Measurements from ENCODE around the gene IL16.
"Not testable (repeated sequence)": the region's sequence is repeated elsewhere in the genome, so short reads cannot be mapped to it uniquely, and the experiment has no call there.

The IL16 gene

GRCh38 chr15:81174792-81175327 is 21.8 kb upstream of the IL16 start:
- no peak for DNase-seq

DNA sequence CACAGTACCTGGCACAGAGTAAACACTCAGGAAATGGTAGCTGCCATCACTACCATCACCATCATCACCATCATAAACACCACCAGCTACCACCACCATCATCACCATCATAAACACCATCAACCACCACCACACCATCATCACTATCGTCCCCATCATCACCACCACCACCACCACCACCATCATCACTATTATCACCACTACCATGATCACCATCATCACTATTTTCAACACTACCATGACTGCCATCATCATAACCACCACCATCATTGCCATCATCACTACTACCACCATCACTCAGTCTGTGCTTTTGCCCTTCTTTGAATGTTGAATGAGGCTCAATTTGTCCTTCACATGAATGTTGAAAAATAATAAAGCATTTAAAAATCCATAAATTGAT is 21.2 kb upstream of the IL16 start:
- no peak for DNase-seq

DNA sequence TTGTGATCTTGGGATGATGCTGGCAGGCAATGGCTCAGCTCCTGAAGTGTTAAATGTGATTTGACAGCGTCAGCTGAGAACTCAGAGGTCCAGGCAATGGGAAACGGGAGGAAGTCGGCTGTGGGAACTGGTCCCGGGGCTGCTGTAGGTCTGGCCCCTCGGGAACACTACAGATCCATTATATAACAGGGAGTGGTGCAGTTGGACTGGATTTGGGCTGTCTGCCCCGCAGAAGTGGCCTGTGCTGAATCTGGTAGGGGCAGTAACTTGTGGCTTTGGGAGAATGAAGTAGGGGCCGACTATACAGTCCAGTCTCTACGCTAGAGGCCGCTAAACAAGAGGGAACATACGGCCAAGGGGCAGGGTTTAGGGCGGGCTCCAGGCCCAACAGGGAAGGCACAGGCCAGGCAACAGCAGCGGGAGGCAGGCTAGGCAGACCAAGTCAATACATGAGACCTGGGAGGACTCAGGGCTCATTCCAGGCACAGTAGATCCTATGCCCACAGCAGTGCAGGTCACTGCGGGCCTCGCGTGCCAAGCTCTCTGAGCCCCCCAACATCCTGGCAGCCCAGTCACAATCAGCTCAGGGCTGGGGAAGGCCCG is 20.3 kb upstream of the IL16 start:
- DNase-seq: no peak

DNA sequence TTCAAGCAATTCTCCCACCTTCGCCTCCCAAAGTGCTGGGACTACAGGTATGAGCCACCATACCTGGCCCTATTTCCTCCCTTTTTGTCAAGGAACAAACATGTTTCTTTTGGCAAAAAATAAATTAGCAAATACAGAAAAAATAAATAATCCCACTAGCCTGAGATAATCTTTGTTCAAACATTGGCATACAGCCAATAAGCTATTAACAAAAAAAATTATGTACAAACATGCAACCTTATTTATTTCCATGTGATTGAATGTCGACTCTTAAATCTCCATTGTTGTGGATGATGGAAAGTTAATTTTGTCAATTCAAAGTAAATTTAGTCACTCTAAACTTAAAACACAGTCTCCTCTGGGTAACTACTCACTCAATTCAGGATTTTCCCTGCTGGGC is 18.3 kb upstream of the IL16 start:
- no peak for DNase-seq

DNA sequence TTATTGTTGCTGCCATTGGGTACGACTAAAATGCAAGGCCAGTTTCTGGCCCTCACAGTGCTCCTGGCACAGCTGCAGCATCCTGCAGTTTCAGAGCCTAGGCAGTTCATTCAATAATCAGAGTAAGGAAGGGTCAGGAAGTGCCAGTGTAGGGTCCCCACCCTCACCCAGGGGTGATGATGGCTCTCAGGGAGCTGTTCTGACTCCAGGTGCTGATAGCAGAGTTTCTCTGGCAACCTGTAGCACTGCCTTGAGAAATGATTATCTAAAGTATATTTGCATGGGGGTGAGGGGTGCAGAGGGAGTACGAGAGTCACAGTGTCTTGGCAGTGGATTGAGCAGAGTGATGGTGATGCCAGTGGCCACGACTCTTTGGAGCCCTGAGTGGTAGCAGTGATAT is 15.5 kb upstream of the IL16 start:
- no peak for DNase-seq

DNA sequence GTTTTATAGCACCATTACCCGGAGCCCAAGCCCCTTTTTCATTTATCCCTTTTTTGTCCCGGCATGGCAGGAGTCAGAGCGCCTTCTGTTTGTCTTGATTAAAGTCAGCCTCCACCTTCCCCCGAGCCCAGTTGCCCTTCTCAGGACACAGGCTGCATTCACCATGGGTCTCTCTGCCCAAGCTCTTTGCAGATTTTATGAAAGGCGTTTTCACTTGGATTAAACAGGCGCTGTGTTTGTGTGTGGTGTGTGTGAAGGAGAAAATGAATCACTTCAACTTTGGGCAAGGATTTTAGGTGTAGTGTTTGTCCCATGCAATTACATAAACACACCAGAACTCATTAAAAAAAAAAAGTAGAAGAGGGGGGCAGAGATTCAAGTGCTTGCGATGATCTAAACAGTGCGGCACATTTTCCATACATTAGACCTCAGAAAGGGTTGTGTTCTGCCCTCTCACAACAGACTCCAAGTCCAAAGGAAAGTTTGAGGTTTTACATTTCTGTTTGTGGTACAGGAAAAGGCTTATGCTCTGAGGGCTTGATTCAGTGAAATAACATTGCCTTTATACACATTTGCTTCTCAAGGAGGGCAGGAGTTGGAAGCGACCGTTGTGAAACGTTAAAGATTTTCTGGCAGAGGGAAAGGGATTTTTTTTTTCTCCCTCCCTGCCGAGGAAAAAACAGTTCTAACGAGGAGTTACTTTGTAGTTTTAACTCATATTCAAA is 14.5 kb upstream of the IL16 start:
- DNase-seq: no peak

GRCh38 chr15:81182756-81183438 is 13.8 kb upstream of the IL16 start:
- no peak for DNase-seq

GRCh38 chr15:81183439-81183775 is 13.3 kb upstream of the IL16 start:
- no peak for DNase-seq

- DNase-seq: no peak
Observed at GRCh38 chr15:81184188-81184587, 12.5 kb upstream of the IL16 start.

- no peak for DNase-seq
Observed at GRCh38 chr15:81185631-81186295, 10.9 kb upstream of the IL16 start.

- DNase-seq: no peak
Observed at GRCh38 chr15:81188354-81188753, 8.3 kb upstream of the IL16 start.

DNA sequence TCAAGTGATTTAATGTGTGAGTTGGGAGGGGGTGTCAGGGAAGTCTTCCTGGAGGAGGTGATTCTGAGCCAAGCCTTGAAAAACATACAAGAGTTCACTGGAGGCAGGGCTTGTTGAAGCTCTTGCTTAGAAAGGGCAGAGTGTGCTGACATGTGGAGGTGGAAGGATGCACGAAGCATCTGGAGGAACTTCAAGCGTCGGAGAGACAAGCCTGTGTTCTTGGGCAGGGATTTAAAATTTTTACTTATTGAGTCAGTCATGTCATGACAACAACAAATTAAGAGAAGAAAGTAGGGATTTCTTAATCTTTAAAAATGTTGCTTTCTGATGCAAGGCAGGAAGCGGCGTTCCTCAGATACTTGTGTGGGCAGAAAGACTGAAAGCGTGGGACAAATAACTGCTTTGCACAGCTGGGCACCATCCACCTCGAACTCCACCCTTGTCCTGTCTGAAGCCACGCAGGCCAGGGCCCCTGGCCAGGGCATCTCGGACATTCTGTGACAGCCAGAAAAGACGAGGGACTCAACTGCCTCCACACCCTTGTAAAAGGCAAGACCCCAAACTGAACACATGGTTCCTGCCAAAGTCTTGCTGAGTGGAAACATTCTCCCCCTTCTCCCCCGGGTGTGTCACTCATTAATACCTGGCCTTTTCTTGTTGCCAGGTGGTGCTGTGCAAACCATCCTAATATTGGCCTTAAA is 6.9 kb upstream of the IL16 start:
- DNase-seq: no peak

- no peak for DNase-seq
Observed at GRCh38 chr15:81190922-81191507, 5.7 kb upstream of the IL16 start.

GRCh38 chr15:81191701-81192100 is 5.0 kb upstream of the IL16 start:
- DNase-seq: no peak

GRCh38 chr15:81194723-81195122 is 2.0 kb upstream of the IL16 start:
- peak; percentile 19 for DNase-seq

DNA sequence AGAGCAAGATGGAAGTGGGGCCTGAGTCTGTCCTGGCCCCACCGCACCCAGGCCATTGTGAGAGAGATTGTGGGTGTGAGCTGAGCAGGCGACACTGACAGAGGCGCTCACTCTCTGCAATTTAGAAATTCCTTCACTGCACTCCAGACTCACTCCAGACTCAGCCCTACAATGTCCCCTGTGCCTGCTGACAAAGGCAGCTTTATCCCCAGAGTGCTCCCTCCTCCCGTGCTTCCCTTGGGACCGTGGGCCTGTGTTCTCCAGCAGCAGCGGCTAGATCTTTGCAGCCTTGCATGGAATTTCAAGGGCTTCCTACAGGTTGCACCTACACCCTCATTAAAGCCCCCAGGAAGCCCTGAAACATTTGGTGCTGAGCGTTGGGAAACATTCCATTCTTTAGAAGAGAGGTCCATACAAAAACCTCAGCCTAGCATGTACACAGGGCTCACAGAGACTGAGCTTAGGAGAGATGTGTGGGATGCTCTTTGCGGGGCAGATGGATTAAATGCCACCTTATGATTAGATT is 1.3 kb upstream of the IL16 start:
- DNase-seq: no peak

DNA sequence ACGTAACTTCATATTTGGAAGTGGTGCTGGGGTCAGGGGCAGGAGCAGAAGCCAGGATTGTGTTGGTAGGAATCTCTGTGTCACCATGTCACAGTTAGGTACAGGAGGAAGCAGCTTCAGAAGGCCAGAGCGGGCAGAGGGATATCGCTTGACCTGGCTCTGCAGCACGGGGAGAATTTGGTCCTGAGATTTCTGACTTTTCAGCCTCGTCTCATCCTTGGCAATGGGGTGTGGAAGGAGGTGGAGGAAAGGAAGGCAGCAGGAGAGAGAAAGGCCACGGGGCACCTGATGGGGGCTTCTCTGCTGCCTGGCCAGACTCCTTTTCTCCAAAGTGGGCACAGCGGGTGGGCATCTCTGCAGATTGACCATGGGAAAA is 564 bp downstream of the IL16 start:
- DNase-seq: no peak

GRCh38 chr15:81197688-81198281 is 1.1 kb downstream of the IL16 start:
- no peak for DNase-seq

DNA sequence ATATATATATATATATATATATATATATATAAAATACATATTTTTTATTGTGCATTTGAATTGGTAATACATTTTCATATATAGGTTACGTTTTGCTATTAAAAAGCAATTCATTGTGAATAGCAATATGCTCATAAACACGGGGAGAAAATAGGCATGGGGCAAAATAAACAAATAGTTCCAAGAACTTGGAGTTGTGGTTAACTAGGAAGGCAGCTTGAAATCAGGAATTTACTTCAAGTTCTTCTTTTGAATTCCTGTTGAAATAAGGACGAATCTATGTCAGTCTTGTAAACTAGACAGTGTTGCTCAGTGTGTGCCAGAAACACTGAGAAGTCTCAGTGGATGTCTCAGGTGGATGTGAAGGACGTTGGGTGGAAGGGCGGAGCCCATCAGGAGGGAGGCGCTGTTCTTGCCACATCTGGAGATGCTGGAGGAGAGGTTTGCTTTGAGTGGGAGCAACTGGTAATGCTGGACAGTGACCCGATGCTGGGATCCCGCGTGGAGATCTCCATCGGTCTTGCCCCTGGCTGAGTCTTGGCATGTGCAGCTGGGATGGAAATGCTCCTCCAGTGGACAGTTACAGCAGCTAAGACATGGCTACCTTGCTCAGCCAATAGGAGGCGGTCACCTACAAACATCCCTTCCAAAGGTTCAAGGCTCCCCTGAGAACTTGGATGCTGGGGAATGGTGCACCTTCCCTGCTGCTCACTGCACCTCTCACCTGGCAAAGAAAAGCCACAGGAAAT is 2.5 kb downstream of the IL16 start:
- no peak for DNase-seq

DNA sequence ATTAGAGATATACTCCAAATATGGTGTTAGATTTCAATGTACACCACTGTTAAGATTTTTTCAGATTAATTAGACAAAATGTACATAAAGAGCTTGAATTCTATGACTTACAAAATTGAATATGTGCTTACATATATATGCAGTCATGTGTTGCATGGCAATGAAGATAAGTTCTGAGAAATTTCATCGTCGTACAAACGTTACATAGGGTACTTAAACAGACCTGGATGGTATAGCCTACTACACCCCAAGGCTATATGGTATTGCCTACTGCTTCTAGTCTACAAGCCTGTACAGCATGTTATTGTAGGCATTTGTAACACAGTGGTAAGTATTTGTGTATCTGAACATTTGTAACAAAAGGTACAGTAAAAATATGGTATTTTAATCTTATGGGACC is 9.3 kb downstream of the IL16 start:
- no peak for DNase-seq

GRCh38 chr15:81207987-81208386 is 11.3 kb downstream of the IL16 start:
- not testable (repeated sequence) for DNase-seq

Measured in NCI-H2029 (cell line).